ENCODE data around the gene CACNA2D1. TPM values are rescaled to one million over a fixed set of nuclear protein-coding genes. Genes with fewer than 3 reads are reported as not detected.

CACNA2D1 gene
- total and polyA plus RNA-seq, 9 of the 15 experiments (the other 6 are each of a cell fraction or from before 2014, with no cell fraction given): 0.49 TPM; not detected in 8

- TF ChIP-seq AFF4 (CRISPR knock-in tag; IDR thresholded peaks at IDR 0.05) (no peak), SMARCC2 (IDR thresholded peaks at IDR 0.05; ENCODE audit: low read depth) (no peak), ASH1L (IDR thresholded peaks at IDR 0.05; ENCODE audit: borderline replicate concordance, low read depth, partially characterized antibody) (no peak)
Observed at GRCh38 chr7:81949306-81949705, 494.3 kb downstream of the CACNA2D1 start (continued).

GRCh38 chr7:81944058-81944457 lies 499.5 kb downstream of the CACNA2D1 start:
- H3K27ac ChIP-seq (ENCODE audit: extremely low read depth, low read depth, low read length): no peak overlapping the region
- TF ChIP-seq ZNF140 (CRISPR knock-in tag; IDR thresholded peaks at IDR 0.05) (no peak), ZNF324 (CRISPR knock-in tag; IDR thresholded peaks at IDR 0.05) (no peak), PHB (CRISPR knock-in tag; IDR thresholded peaks at IDR 0.05) (no peak), CCAR2 (IDR thresholded peaks at IDR 0.05; ENCODE audit: low read depth, low read length) (no peak), HNRNPUL1 (IDR thresholded peaks at IDR 0.05; ENCODE audit: low read length) (no peak)
- CTCF ChIA-PET (ENCODE audit: low intra/inter-chr PET ratio): no interaction called here
- no peak overlapping the region for H3K9ac ChIP-seq (ENCODE audit: insufficient read depth in 1 of 2, low read depth in 2 of 2, low read length in 2 of 2)
- H3K4me1 ChIP-seq (replicated peaks in 1 of 2; ENCODE audit: control insufficient read depth in 2 of 2, insufficient read depth in 2 of 2, low read length in 2 of 2): no peaks in the 10 kb centered on the region
- H3K79me2 ChIP-seq (ENCODE audit: control insufficient read depth, insufficient read depth, low read length): no peaks in the 10 kb centered on the region
- no peaks in the 10 kb centered on the region for H3K27me3 ChIP-seq (ENCODE audit: control insufficient read depth in 2 of 2, insufficient read depth in 2 of 2, low read length in 2 of 2)
- H3K4me3 ChIP-seq: no peak overlapping the region
- 5% methylated on average over 2 of the region's 2 CpGs for WGBS (ENCODE audit: insufficient coverage, low coverage, missing lambda C conversion rate)
- ATAC-seq (no peak), FAIRE-seq (no peak), DNase-seq (ENCODE audit: extremely low read depth in 1 of 4, low spot score in 3 of 4) (no peak)
- H4K20me1 ChIP-seq (replicated peaks; ENCODE audit: control insufficient read depth, insufficient read depth, low read length): no peaks in the 10 kb centered on the region
- intact Hi-C loops (cut with micrococcal nuclease) (no loop called here), in situ Hi-C loops (cut with MboI) (no loop called here)
- H3K9me3 ChIP-seq (replicated peaks; ENCODE audit: control insufficient read depth, insufficient read depth, low read depth, low read length): no peaks in the 10 kb centered on the region
- H2AFZ ChIP-seq (ENCODE audit: low read depth, low read length): no peak overlapping the region
- H3K4me2 ChIP-seq (ENCODE audit: insufficient read depth, low read length): no peak overlapping the region
- POLR2A ChIA-PET: no interaction called here
- H3K9me1 ChIP-seq (ENCODE audit: control insufficient read depth, insufficient read depth, low read length): no peaks in the 10 kb centered on the region
- no peaks in the 10 kb centered on the region for H3K36me3 ChIP-seq (ENCODE audit: control insufficient read depth, insufficient read depth, low read length)
- BruUV-seq (replicated peaks): no TSS peak

Data from K562 (cell line).